H1 (cell line): ENCODE results near the gene ABCD4. TPM values are rescaled to one million over a fixed set of nuclear protein-coding genes. Genes with fewer than 3 reads are reported as not detected.

Experiments
- CTCF ChIA-PET: fragments of 300-600 bp; sonication (Branson Sonifier 250); formaldehyde crosslinking; loops from one replicate; lab custom pipeline; 2021; ENCODE audit not compliant: partially characterized antibody; lab: Charles Lee
- POLR2A ChIA-PET: fragments of 300-600 bp; sonication (Branson Sonifier 250); formaldehyde crosslinking; loops from one replicate; lab custom pipeline; 2021; ENCODE audit warnings: inconsistent platforms; ENCODE audit not compliant: partially characterized antibody; lab: Charles Lee
- DNase-seq, 2 experiments: peaks; one replicate each; pipeline versions ENCODE4 v3.0.0 to v3.0.0-alpha.2; 2010 to 2022; ENCODE audit warnings: low spot score in 2 of 2, low read depth in 1 of 2, mixed read lengths in 1 of 2
- FAIRE-seq: peaks from 2 replicates; lab custom pipeline; 2011; peaks lifted over from hg19 to GRCh38; lab: Jason Lieb, UNC
- H2AFZ ChIP-seq: 2 replicates; pipeline ENCODE4 v1.8.1; 2012; ENCODE audit warnings: low read length, inconsistent platforms
- H2AK5ac ChIP-seq: 2 replicates; pipeline ENCODE4 v1.6.1; 2013; ENCODE audit warnings: low read depth, low read length
- H2BK120ac ChIP-seq: replicated peaks from 2 replicates; pipeline ENCODE3; 2013; ENCODE audit warnings: low read depth, low read length, inconsistent platforms
- H2BK12ac ChIP-seq: 2 replicates; pipeline ENCODE4 v1.6.1; 2013; ENCODE audit warnings: low read depth, low read length
- H2BK15ac ChIP-seq: 2 replicates; pipeline ENCODE4 v1.6.1; 2013; ENCODE audit warnings: low read length
- H2BK20ac ChIP-seq: 2 replicates; pipeline ENCODE4 v1.6.1; 2013; ENCODE audit warnings: low read length
- H2BK5ac ChIP-seq: 2 replicates; pipeline ENCODE4 v1.6.1; 2013; ENCODE audit warnings: low read depth, low read length
- H3K14ac ChIP-seq: 2 replicates; pipeline ENCODE4 v1.6.1; 2013; ENCODE audit warnings: inconsistent platforms; ENCODE audit not compliant: insufficient read length
- H3K18ac ChIP-seq: 2 replicates; pipeline ENCODE4 v1.6.1; 2013; ENCODE audit warnings: low read length; ENCODE audit errors: extremely low read depth
- H3K23ac ChIP-seq: 2 replicates; pipeline ENCODE4 v1.6.1; 2013; ENCODE audit warnings: inconsistent platforms; ENCODE audit not compliant: insufficient read length
- H3K23me2 ChIP-seq: 2 replicates; pipeline ENCODE4 v1.6.1; 2013; ENCODE audit warnings: low read depth, low read length
- H3K27ac ChIP-seq: 2 replicates; pipeline ENCODE4 v1.6.1; 2011; ENCODE audit warnings: low read depth, low read length, inconsistent platforms
- H3K27me3 ChIP-seq, 4 experiments: replicated peaks in 1 of 4; 1 replicate in 1 of 4; 2 replicates in 3 of 4; pipeline versions ENCODE4 v1.6.1 to v1.8.1; 2011 to 2013; ENCODE audit warnings: low read length in 3 of 4, mild to moderate bottlenecking in 3 of 4, inconsistent platforms in 2 of 4, mixed read lengths in 2 of 4, moderate library complexity in 1 of 4; ENCODE audit not compliant: control insufficient read depth in 3 of 4, insufficient read depth in 3 of 4; ENCODE audit errors: extremely low read depth in 1 of 4
- H3K36me3 ChIP-seq, 4 experiments: 2 replicates each; pipeline versions ENCODE4 v1.6.1 to v1.8.1; 2011 to 2013; ENCODE audit warnings: mild to moderate bottlenecking in 4 of 4, low read length in 3 of 4, moderate library complexity in 2 of 4, control low read depth in 1 of 4, inconsistent platforms in 1 of 4; ENCODE audit not compliant: insufficient read depth in 4 of 4, control insufficient read depth in 2 of 4
- H3K4ac ChIP-seq: replicated peaks from 2 replicates; pipeline ENCODE3; 2013; ENCODE audit warnings: low read length, low read depth, mixed read lengths, inconsistent platforms; ENCODE audit not compliant: insufficient read length
- H3K4me1 ChIP-seq, 4 experiments: replicated peaks in 1 of 4; 1 replicate in 1 of 4; 2 replicates in 3 of 4; pipeline versions ENCODE4 v1.6.1 to v1.8.1; 2011 to 2013; ENCODE audit warnings: low read length in 3 of 4, inconsistent platforms in 2 of 4, mixed read lengths in 1 of 4; ENCODE audit not compliant: insufficient read depth in 4 of 4, control insufficient read depth in 3 of 4
- H3K4me2 ChIP-seq, 2 experiments: 2 replicates each; pipeline versions ENCODE4 v1.6.1 to v1.8.1; 2011 to 2013; ENCODE audit warnings: low read depth in 2 of 2, low read length in 2 of 2, control low read depth in 1 of 2, inconsistent platforms in 1 of 2, mild to moderate bottlenecking in 1 of 2; ENCODE audit not compliant: insufficient read depth in 1 of 2
- H3K4me3 ChIP-seq, 4 experiments: fragments of 200-600, 300-600 bp in 1 of 4; sonication (generic), shearing (Covaris generic), sonication (Bioruptor Twin) in 1 of 4; 2 replicates each; pipeline versions ENCODE4 v1.5.1 to v1.8.1; 2011 to 2016; ENCODE audit warnings: low read length in 4 of 4, low read depth in 3 of 4, control low read depth in 2 of 4, inconsistent platforms in 2 of 4, mild to moderate bottlenecking in 2 of 4, mixed read lengths in 1 of 4, moderate library complexity in 1 of 4; ENCODE audit not compliant: insufficient read depth in 2 of 4; ENCODE audit errors: extremely low read depth in 1 of 4
- H3K56ac ChIP-seq: replicated peaks from 2 replicates; pipeline ENCODE3; 2013; ENCODE audit warnings: low read depth, mild to moderate bottlenecking, mixed read lengths, low read length, inconsistent platforms; ENCODE audit not compliant: insufficient read length
- H3K79me1 ChIP-seq: 2 replicates; pipeline ENCODE4 v1.6.1; 2013; ENCODE audit warnings: low read depth, low read length, control low read depth
- H3K79me2 ChIP-seq, 2 experiments: 2 replicates each; pipeline versions ENCODE4 v1.6.1 to v1.8.1; 2012 to 2013; ENCODE audit warnings: low read length in 2 of 2, mild to moderate bottlenecking in 2 of 2, inconsistent platforms in 1 of 2; ENCODE audit not compliant: insufficient read depth in 2 of 2, control insufficient read depth in 1 of 2
- H3K9ac ChIP-seq, 4 experiments: replicated peaks in 1 of 4; 1 replicate in 1 of 4; 2 replicates in 3 of 4; pipeline versions ENCODE4 v1.6.1 to v1.8.1; 2011 to 2013; ENCODE audit warnings: low read depth in 3 of 4, low read length in 3 of 4, control low read depth in 2 of 4, mild to moderate bottlenecking in 2 of 4, moderate library complexity in 2 of 4, inconsistent platforms in 1 of 4; ENCODE audit errors: extremely low read depth in 1 of 4
- H3K9me3 ChIP-seq, 2 experiments: 2 replicates each; pipeline versions ENCODE4 v1.6.1 to v1.8.1; 2012 to 2013; ENCODE audit warnings: mild to moderate bottlenecking in 2 of 2, moderate library complexity in 2 of 2, control low read depth in 1 of 2, inconsistent platforms in 1 of 2, low read depth in 1 of 2, low read length in 1 of 2, mixed read lengths in 1 of 2; ENCODE audit not compliant: insufficient read depth in 2 of 2
- H4K20me1 ChIP-seq, 2 experiments: replicated peaks in 1 of 2; 2 replicates each; pipeline versions ENCODE3 to v1.8.1; 2011 to 2013; ENCODE audit warnings: inconsistent platforms in 2 of 2, low read length in 2 of 2, mild to moderate bottlenecking in 1 of 2; ENCODE audit not compliant: insufficient read depth in 2 of 2, control insufficient read depth in 1 of 2
- H4K5ac ChIP-seq: 2 replicates; pipeline ENCODE4 v1.6.1; 2013; ENCODE audit warnings: low read length, low read depth, mixed read lengths, inconsistent platforms; ENCODE audit not compliant: insufficient read length
- H4K8ac ChIP-seq: 2 replicates; pipeline ENCODE4 v1.8.0; 2013; ENCODE audit warnings: mild to moderate bottlenecking, moderate library complexity, low read length, inconsistent platforms; ENCODE audit not compliant: insufficient read depth; ENCODE audit errors: extremely low read depth
- H4K91ac ChIP-seq: replicated peaks from 2 replicates; pipeline ENCODE3; 2013; ENCODE audit warnings: low read length, mixed read lengths, inconsistent platforms; ENCODE audit not compliant: insufficient read length
- NANOG ChIP-seq: IDR thresholded peaks from 2 replicates; pipeline ENCODE4 v1.6.1; 2011; ENCODE audit warnings: low read length, low read depth, mild to moderate bottlenecking, inconsistent platforms; ENCODE audit not compliant: insufficient read depth, poor library complexity, severe bottlenecking
- WGBS, 2 experiments: shearing (Covaris generic) in 1 of 2; methylation state at CpG; one replicate each; pipeline versions ENCODE4 v1.1.6 to v1.1.7; 2013 to 2015; ENCODE audit warnings: low lambda C conversion rate in 2 of 2, mixed read lengths in 2 of 2, inconsistent platforms in 1 of 2, low coverage in 1 of 2, missing lambda C conversion rate in 1 of 2; ENCODE audit not compliant: insufficient replicate concordance in 2 of 2, insufficient coverage in 1 of 2, insufficient read length in 1 of 2; ENCODE audit errors: extremely low coverage in 1 of 2, missing lambda C conversion rate in 1 of 2; 5-methylcytosine and 5-hydroxymethylcytosine counted together
- polyA plus RNA-seq, 7 experiments: library from polyadenylated mRNA; depleted of rRNA in 3 of 7; stranded (reverse) in 5 of 7; unstranded in 2 of 7; fragments of >200 nt in 5 of 7; fragments of 200-250 nt in 2 of 7; gene quantifications; 1 replicate in 5 of 7; 2 replicates in 1 of 7; 4 replicates in 1 of 7; pipeline versions ENCODE4 v1.2.1 to v1.2.3, GENCODE V29; 2011 to 2013; ENCODE audit warnings: missing spikeins in 2 of 7, mixed read lengths in 2 of 7
- total RNA-seq: library from RNA; stranded (reverse); fragmentation: NEBNext Ultra II Directional; extraction: Animal tissue kit (Norgen Biotek cat#: 25700); gene quantifications from 2 replicates; pipeline ENCODE4 v1.2.1, GENCODE V29; 2021

The ABCD4 gene
- total and polyA plus RNA-seq, 2 of the 8 experiments (the other 6 are each of a cell fraction or from before 2014, with no cell fraction given) = 47.9 to 97.7 TPM

- Histone ChIP-seq H3K27ac (no peak overlapping the region), H3K4me1 (peaks cover 0 to 2% (median 0%) of the 10 kb centered on the region in 4 experiments; a peak in 2 of 7 replicates), H3K79me1 (no peaks in the 10 kb centered on the region), H3K36me3 (no peaks in the 10 kb centered on the region), H2BK120ac (no peak overlapping the region), H3K4me2 (no peak overlapping the region), H2BK12ac (no peak overlapping the region; the same call in 1 of the 2 replicates), H3K4me3 (no peak overlapping the region), H3K4ac (no peak overlapping the region), H4K91ac (no peak overlapping the region), H2BK20ac (no peak overlapping the region), H3K18ac (no peak overlapping the region), H3K14ac (no peak overlapping the region), H4K8ac (no peak overlapping the region), H3K79me2 (no peaks in the 10 kb centered on the region), H3K23me2 (peaks cover 8% of the 10 kb centered on the region; the same call in 1 of the 2 replicates), H3K9me3 (no peaks in the 10 kb centered on the region), H3K9ac (no peak overlapping the region), H4K20me1 (no peaks in the 10 kb centered on the region), H3K27me3 (peaks cover 3 to 18% (median 17%) of the 10 kb centered on the region in 4 experiments), H2BK5ac (no peak overlapping the region), H4K5ac (no peak overlapping the region), H2AFZ (no peak overlapping the region), H2BK15ac (no peak overlapping the region), H3K23ac (no peak overlapping the region), H2AK5ac (no peak overlapping the region), H3K56ac (no peak overlapping the region)
- 92% methylated on average over 9 of the region's 9 CpGs; no CpG with 5 or more reads in 1 of the 2 experiments for WGBS, 2 experiments
- no peak for DNase-seq
- CTCF ChIA-PET = interaction anchor here (1.3 to 9.9 kb wide), 2 partner anchors 19 to 216 kb away, joined by 3 to 122 read pairs; partner anchors contain the start of gene VSX2
- no peak for FAIRE-seq
- POLR2A ChIA-PET = no interaction called here
- no peak for TF ChIP-seq NANOG
- TF ChIP-seq, all 59 proteins: peak for 0
These were observed 40.7 kb downstream of the ABCD4 start for GRCh38 chr14:74262076-74262475.
